ENCODE results near the gene SUSD4.

SUSD4 gene

DNA sequence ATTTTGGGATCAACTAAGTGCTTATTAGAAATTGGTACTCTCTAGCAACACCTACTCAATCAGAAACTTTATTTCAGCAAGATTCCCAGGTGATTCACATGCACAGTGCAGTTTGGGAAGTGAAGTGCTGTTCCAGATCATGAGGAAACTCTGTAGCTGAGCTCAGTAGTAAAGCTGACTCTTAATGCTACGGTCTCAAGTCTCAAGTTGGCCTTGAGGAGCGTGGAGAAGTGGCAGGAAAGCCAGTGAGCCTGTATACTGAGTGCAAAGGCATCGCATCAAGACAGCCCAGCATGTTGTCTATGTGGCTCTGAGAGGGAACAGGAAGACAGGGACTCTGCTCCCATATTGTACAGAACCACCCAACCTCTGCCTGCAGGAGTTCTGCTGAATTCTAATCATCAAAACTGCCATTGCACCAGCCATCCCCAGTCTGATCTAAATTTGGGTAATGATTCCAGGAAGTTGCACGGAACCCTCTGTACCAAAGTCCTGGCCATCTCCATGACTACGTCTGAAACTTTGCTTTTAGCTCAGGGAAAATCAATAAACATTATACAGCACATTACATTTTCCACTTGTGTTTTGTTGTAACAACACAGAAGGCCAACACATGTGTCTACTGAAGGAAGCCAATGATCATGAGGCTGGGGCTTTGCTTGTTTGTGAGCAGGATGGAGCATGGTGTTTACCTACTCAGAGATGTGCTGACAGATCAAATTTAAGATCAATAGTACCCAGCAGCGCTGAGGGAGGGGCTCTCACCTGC, 115.8 kb downstream of the SUSD4 start:
- DNase-seq, result no peak

- DNase-seq, result no peak
Measured at GRCh38 chr1:223246476-223247112, 117.4 kb downstream of the SUSD4 start.

GRCh38 chr1:223245983-223246382, 118.0 kb downstream of the SUSD4 start:
- no peak for DNase-seq

- DNase-seq, result no peak
Measured at GRCh38 chr1:223245411-223245810, 118.6 kb downstream of the SUSD4 start.

DNA sequence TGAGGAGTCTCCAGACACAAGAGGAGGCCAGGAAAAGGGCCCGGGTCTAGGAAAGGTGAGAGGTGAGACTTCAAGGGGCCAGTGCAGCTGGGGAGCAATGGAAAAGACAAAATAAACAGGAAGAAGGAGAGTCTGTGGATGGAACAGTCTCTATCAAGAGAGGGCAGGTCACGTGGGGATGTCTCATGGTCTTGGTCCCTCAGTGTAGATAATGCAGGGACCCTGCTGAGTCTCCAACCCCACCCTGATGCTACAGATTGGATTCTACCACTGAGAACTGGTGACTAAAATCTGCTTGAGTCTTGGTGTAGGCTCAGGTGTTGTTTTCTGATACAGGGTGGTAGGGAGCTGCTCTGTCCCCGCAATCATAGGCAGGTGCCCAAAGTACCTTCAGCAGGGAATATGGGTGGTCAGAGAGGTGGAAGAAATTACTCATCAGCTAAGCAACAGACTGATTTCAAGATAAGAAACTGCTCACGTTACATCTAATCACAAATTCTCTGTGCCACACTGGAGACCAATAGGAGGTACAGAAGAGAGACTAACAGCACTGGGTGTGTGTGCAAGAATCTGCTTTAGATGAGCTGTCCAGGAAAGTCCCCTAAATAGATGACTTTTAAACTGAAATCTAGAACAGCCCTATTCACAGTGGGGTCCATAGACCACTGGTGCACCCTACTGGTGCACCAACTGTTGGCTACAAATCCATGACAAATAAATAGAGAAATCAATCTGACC, 119.4 kb downstream of the SUSD4 start:
- no peak for DNase-seq

DNA sequence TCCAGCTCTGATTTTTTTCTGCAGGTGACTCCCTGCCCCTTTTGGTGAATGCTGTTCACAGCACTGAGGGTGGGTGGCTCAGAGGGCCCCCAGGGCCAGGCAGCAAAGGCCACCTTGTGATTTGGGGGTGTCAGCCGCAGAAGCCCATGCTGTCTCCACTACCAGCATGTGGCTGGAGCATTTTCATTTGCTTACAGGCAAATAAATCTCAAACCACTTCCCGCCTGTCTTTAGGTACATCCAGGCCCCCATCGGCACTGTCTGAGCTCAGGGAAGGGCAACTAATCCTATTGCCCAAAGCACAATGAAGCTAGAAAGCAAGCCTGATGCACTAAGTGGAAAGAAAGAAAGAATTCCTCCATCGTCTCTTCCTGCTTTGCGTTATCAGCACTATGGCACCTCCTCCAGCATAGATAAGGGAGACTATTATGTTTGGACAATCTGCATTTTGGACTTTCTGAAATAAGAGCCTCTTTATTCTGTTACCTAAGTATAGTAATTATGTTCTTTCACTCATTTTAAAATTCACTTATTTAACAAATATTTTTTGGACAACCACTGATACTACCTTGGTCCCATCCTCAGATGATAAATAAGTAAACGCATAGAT, 120.4 kb downstream of the SUSD4 start:
- DNase-seq, result no peak

DNA sequence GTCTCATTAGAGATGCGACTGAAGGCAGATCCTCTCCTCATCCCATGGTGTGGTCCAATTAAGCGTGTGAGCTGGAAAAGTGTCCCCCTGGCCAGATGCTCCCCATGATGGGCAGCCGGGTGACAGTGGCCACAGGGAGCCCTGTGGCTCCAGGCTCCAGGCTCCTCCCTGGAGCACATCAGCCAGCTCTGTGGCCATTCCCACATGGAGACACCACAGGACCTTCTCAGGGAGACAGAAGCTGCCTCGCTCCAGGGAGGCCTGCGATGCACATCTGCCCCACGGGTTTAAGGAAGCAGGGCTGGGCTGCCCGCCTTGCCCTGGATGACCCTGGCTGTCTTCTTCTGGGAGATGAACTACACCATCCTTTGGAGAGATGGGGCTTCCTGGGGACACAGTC, 121.0 kb downstream of the SUSD4 start:
- no peak for DNase-seq

- no peak for DNase-seq
Measured at GRCh38 chr1:223242382-223242955, 121.5 kb downstream of the SUSD4 start.

DNA sequence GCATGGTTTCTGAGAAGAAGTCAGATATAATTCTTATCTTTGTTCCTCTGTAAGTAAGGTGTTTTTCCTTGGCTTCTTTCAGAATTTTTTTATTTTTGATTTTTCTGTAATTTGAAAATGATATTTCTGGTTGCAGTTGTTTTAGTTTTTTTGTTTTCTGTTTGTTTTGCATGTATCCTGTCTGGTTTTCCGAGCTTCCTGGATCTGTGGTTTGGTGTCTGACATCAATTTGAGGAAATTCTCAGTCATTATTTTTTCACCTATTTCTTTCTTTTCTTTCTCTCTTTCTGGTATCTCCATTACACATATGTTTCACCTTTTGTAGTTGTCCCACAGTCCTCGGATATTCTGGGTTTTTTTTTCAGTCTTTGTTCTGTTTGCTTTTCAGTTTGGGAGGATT, 123.9 kb downstream of the SUSD4 start:
- DNase-seq, result no peak

DNA sequence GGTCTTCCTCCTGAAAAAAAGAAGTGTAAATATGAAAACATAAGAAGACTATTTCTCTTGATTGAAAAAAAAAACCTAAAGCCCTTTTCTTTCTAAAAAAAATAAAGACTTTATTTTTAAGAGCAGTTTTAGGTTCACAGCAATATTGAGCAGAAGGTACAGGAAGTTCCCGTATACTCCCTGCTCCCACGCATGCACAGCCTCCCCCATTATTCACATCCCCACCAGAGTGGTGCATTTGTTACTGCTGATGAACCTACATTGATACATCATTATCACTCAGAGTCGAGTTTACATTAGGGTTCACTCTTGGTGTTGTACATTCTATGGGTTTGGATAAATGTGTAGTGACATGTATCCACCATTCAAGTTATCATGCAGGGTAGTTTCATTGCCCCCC, 128.9 kb downstream of the SUSD4 start:
- DNase-seq, result no peak

DNA sequence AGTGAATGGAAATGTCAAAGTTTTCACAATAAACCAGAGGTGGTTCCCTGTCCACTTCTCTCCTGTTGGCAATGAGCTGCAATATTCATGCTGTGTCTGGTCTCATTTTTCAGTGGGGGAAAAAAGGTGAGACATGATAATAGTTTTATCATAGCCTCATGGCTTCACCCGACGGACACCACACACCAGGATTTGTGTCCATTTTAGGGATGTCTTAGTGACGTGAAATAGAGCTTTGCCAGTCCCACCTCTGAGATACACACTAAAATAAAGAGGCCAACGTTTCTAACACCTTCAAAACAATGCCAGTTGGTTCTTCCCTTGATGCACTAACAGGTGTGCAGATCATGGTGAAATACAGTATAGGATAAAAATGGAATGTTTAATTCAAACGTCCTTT, 129.4 kb downstream of the SUSD4 start:
- DNase-seq, result no peak

DNA sequence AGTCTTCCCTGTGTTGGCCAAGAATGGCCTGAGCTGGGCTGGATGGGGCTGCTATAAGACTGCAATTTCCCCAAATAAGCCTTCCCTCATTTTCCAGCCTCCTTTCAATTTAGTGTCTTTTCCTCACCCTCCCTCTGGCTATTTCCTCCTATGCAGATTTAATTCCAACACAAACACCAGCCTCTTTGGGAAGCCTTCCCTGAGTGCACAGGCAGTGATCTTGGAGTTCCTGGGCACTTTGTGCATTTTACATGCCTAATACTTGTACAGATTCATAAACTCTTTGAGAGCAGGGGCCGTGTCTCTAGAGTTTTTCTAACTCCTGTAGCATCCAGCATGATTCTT, 129.8 kb downstream of the SUSD4 start:
- no peak for DNase-seq

DNA sequence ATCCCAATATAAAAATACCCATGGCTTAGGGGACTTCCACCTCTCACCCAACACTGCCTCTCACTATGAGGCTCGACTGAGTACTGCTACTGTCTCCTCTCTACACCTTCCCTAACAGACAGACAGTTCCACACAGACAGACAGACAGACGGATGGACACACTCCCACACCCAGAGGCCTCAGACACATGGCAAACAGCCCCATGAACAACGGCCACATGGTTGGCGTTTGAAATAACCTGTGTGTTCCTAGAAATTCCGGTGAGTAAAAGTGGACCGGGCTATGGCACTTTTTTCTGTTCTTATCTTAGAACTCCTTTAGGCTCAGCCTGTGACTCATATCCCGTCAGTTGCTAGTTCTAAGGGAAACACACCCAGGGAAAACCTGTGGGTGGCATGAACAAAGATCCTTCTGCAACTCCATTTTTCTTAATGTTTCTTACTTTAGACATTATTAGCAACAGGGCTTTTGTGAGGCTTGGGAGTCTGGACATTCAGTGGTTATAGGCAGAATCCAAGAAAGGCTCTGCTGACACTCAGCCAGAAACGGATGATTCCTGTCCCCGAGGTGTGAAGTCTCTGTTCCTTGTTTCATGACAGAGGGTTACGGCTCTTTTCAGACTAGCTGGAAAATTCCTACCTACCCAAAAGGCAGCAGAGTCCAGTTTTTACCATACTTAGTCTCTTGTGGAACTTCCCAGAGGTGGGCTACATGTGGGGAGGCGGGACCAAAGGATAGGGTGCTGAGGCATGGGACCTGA, 130.4 kb downstream of the SUSD4 start:
- no peak for DNase-seq

- DNase-seq, result no peak
Measured at GRCh38 chr1:223233019-223233409, 131.0 kb downstream of the SUSD4 start.

- no peak for DNase-seq
Measured at GRCh38 chr1:223231581-223231980, 132.4 kb downstream of the SUSD4 start.

- no peak for DNase-seq
Measured at GRCh38 chr1:223231011-223231572, 132.9 kb downstream of the SUSD4 start.

DNA sequence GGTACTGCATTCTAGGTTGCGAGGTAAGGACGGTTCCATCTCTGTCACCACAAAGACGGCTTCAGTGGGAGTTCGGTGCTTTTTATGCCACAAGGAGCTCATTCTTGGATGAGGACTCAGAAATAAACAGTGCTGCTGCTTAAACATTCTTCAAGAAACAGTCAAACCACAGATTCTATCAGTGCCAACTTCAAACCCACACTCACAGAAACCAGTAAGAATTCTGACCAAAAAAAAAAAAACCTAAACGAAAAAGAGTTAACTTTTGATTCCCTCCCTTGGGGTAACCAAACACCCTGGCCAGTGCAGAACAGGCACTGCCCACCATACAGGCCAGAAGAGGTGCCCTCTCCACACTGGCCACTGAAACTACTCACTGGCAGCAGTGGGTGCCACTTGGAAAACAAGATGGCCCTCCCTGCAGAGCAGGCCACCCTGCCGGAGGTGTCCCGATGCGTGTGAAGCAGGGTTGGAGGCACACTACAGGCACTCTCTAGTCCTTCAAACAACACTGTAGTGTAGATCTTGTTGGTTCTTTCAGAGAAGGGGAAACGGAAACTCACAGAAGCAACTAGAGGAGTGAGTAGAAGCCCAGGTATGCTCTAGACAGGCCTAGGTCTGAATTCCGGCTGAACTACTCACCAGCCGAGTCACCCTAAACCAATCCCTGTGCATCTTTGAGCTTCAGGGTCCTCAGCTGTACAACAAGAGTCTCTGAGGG, 133.7 kb downstream of the SUSD4 start:
- DNase-seq, result no peak

GRCh38 chr1:223229756-223230155, 134.2 kb downstream of the SUSD4 start:
- DNase-seq, result no peak

- DNase-seq, result no peak
Measured at GRCh38 chr1:223228931-223229528, 134.9 kb downstream of the SUSD4 start.

DNA sequence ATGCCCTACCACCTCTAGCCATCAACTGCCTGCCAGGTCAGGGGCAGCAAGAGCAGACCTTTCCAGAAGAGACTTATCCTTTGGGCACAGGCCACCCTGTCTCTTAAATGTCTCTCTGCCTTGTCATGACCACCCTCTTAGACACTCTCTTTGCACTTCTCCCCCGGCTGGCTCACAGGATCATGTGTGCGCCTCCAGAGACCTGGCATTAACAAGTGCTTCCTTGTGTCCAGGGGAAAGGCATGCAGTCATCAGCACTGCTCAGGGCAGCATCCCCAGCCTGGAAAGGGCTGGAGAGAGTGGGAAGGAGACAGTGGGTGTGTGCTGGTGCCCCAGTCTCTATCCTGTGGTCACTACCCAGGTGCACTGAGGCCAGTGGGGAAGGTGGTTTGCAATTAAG, 135.8 kb downstream of the SUSD4 start:
- no peak for DNase-seq

Measured in activated naive CD4-positive, alpha-beta T cell (primary cell).